Measurements from ENCODE around the gene E2F8. TPM values are rescaled to one million over a fixed set of nuclear protein-coding genes. Genes with fewer than 3 reads are reported as not detected.

Gene E2F8
- total and polyA plus RNA-seq, 9 of the 15 experiments (the other 6 are each of a cell fraction or from before 2014, with no cell fraction given): 6.9 to 23.6 (median 12.1) TPM

- TF ChIP-seq REST (IDR thresholded peaks at IDR 0.05; ENCODE audit: borderline replicate concordance) (no peak), REST (CRISPR knock-in tag; IDR thresholded peaks at IDR 0.05; ENCODE audit: low read depth) (no peak), HNRNPH1 (optimal IDR thresholded peaks at IDR 0.05; ENCODE audit: low read depth, low read length) (no peak), LEF1 (IDR thresholded peaks at IDR 0.05) (no peak), CHD2 (IDR thresholded peaks at IDR 0.05; ENCODE audit: low read depth, low read length) (peak; percentile 75; the same call in 1 of the 2 replicates), CBX1 (IDR thresholded peaks at IDR 0.05; ENCODE audit: low read depth) (no peak), KAT2B (IDR thresholded peaks at IDR 0.05; ENCODE audit: low read depth, low read length) (no peak), PML (IDR thresholded peaks at IDR 0.05; ENCODE audit: low read length) (no peak; the same call in 1 of the 2 replicates), ELF2 (CRISPR knock-in tag; IDR thresholded peaks at IDR 0.05) (peak; percentile 55; the same call in 1 of the 2 replicates), UBTF (IDR thresholded peaks at IDR 0.05; ENCODE audit: borderline replicate concordance in 1 of 2, low read depth in 2 of 2, low read length in 2 of 2) (0 out of 4 replicates have a peak, but pooled peaks of 1 of the 2 experiments have one; percentile 9), STAG1 (CRISPR knock-in tag; IDR thresholded peaks at IDR 0.05; ENCODE audit: borderline replicate concordance) (no peak), GTF2F1 (IDR thresholded peaks at IDR 0.05; ENCODE audit: low read depth, low read length) (no peak; the same call in 1 of the 2 replicates), CTCF (IDR thresholded peaks at IDR 0.05 in 2 of 3, conservative IDR thresholded peaks at IDR 0.05 in 1 of 3; ENCODE audit: insufficient read depth in 2 of 3, low read depth in 1 of 3, low read length in 3 of 3) (no peak), PHTF2 (CRISPR knock-in tag; IDR thresholded peaks at IDR 0.05) (no peak), DIDO1 (tag; IDR thresholded peaks at IDR 0.05; ENCODE audit: low read depth) (no peak), MEF2A (IDR thresholded peaks at IDR 0.05; ENCODE audit: control insufficient read depth, low read depth, low read length) (no peak)
Measured at GRCh38 chr11:19240420-19241259, at the start of gene E2F8 (continued).

All from K562 (cell line).